DOHH2 (cell line): Measurements from ENCODE around the gene SEPHS1.
A peak's percentile ranks its signal among the peaks of the same experiment; 100 is the strongest.
"Not testable (repeated sequence)": the region's sequence is repeated elsewhere in the genome, so short reads cannot be mapped to it uniquely, and the experiment has no call there.

Experiments used
- H3F3A ChIP-seq: fragments of 200-600 bp; sonication (generic), shearing (Covaris generic); 2 replicates; pipeline ENCODE4 v1.6.0; 2016; ENCODE audit warnings: antibody characterized with exemption, mild to moderate bottlenecking; ENCODE audit not compliant: control insufficient read depth, insufficient read depth
- H3K27ac ChIP-seq: fragments of 200-600 bp; sonication (generic); 2 replicates; pipeline ENCODE4 v1.5.1; 2014; ENCODE audit warnings: low read depth, mild to moderate bottlenecking, low read length, moderate library complexity
- H3K27me3 ChIP-seq: fragments of 200-600 bp; sonication (generic); 2 replicates; pipeline ENCODE4 v1.6.1; 2014; ENCODE audit warnings: mild to moderate bottlenecking, low read length, mixed read lengths; ENCODE audit not compliant: control insufficient read depth
- H3K36me3 ChIP-seq: fragments of 200-600 bp; sonication (generic); 2 replicates; pipeline ENCODE4 v1.6.1; 2014; ENCODE audit warnings: mild to moderate bottlenecking, low read length, moderate library complexity, mixed read lengths; ENCODE audit not compliant: control insufficient read depth
- H3K4me1 ChIP-seq: fragments of 200-600 bp; sonication (generic); 2 replicates; pipeline ENCODE4 v1.6.1; 2014; ENCODE audit warnings: mild to moderate bottlenecking, low read length, mixed read lengths; ENCODE audit not compliant: control insufficient read depth
- H3K4me2 ChIP-seq: fragments of 200-600 bp; sonication (generic); 2 replicates; pipeline ENCODE4 v1.6.0; 2014; ENCODE audit warnings: mild to moderate bottlenecking, low read length, moderate library complexity
- H3K4me3 ChIP-seq: fragments of 200-600 bp; sonication (generic); 2 replicates; pipeline ENCODE4 v1.5.1; 2014; ENCODE audit warnings: mild to moderate bottlenecking, low read length, mixed read lengths
- H3K79me2 ChIP-seq: fragments of 200-600 bp; sonication (generic); 2 replicates; pipeline ENCODE4 v1.6.1; 2014; ENCODE audit warnings: mild to moderate bottlenecking, low read length, mixed read lengths; ENCODE audit not compliant: control insufficient read depth
- H3K9me2 ChIP-seq: fragments of 200-600 bp; sonication (generic); replicated peaks from 2 replicates; pipeline ENCODE4 v1.6.1; 2014; ENCODE audit warnings: mild to moderate bottlenecking, low read length, mixed read lengths; ENCODE audit not compliant: control insufficient read depth
- H3K9me3 ChIP-seq: fragments of 200-600 bp; sonication (generic); 2 replicates; pipeline ENCODE4 v1.6.1; 2014; ENCODE audit warnings: antibody characterized with exemption, low read length, mixed read lengths; ENCODE audit not compliant: control insufficient read depth, insufficient read depth
- H4K20me1 ChIP-seq: fragments of 200-600 bp; sonication (generic); 2 replicates; pipeline ENCODE4 v1.6.0; 2014; ENCODE audit warnings: low read depth, mild to moderate bottlenecking, antibody characterized with exemption, low read length, moderate library complexity; ENCODE audit not compliant: control insufficient read depth, insufficient read depth
- EZH2phosphoT487 ChIP-seq: fragments of 200-600 bp; sonication (generic); IDR thresholded peaks from 2 replicates; pipeline ENCODE4 v1.6.1; 2017; ENCODE audit warnings: borderline replicate concordance, mild to moderate bottlenecking, antibody characterized with exemption, low read length, moderate library complexity, mixed read lengths
- TF ChIP-seq, protein P1 (sequence below): fragments of 200-600 bp; sonication (generic); IDR thresholded peaks from one replicate; pipeline ENCODE4 v1.5.1; 2014; ENCODE audit warnings: antibody characterized with exemption, mild to moderate bottlenecking, low read depth, low read length; ENCODE audit not compliant: poor library complexity, severe bottlenecking

Gene SEPHS1

DNA sequence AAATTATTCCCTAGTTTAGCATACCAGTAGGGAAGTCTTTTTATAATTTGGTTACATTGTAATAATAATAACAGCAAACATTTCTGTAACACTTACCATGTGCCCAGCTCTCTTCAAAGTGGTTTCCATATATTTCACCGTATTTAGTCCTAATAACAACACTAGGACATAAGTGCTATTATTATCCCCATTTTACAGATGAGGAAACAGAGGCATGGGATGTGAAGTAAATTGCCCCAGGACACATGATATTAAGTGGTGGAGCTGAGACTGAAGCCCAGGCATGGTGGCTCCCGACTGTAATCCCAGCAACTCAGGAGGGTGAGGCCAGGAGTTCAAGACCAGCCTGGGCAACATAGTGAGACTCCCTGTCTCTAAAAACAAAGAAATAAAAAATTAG is 53.3 kb downstream of the SEPHS1 start:
- no peak overlapping the region for H3K4me3 ChIP-seq

DNA sequence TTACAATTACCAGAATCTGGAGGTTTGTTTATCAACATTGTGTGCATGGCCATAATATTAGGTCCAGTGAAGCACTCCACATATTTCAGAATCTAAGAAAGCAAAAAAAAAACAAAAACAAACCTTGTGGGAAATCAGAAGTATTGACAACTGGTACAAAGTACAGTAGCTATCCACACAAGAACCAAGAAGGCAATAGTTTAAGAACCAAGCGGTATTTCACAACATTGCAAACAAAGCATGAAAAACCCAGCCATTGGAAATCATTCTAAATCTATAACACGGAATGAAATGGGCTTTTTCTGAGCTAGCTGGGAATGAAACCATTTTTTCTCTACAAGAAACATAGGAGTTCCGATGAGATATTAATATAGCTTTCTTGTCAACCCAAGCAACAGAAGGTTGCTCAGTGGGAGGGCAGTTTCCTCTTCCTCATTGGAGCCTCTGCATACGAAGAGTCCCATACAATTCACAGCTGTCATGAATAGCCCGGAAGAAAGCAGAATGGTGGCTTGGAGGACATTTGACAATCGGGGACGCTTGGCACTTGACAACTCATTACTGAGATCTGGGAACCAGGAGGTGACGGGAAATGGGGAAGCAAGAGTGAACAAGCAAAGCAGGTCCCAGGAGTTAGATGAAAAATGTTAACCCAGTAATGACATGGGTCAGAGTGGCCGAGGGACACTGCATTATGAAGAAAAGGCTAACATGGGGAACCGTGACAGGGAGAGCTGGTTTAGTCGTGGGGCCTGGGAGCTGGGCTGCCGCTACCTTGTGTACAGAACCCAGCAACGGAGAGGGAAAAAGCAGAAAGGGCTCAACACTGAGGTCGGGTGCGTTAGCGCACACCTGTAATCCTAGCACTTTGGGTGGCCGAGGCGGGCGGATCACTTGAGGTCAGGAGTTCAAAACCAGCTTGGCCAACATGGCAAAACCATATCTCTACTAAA is 56.0 kb downstream of the SEPHS1 start:
- H3K79me2 ChIP-seq: no peaks in the 10 kb centered on the region
- H3K27ac ChIP-seq: no peak overlapping the region
- no peaks in the 10 kb centered on the region for H3K9me2 ChIP-seq
- peaks cover 28% of the 10 kb centered on the region for H3K4me1 ChIP-seq
- TF ChIP-seq EZH2phosphoT487: no peak
- TF ChIP-seq, protein P1, sequence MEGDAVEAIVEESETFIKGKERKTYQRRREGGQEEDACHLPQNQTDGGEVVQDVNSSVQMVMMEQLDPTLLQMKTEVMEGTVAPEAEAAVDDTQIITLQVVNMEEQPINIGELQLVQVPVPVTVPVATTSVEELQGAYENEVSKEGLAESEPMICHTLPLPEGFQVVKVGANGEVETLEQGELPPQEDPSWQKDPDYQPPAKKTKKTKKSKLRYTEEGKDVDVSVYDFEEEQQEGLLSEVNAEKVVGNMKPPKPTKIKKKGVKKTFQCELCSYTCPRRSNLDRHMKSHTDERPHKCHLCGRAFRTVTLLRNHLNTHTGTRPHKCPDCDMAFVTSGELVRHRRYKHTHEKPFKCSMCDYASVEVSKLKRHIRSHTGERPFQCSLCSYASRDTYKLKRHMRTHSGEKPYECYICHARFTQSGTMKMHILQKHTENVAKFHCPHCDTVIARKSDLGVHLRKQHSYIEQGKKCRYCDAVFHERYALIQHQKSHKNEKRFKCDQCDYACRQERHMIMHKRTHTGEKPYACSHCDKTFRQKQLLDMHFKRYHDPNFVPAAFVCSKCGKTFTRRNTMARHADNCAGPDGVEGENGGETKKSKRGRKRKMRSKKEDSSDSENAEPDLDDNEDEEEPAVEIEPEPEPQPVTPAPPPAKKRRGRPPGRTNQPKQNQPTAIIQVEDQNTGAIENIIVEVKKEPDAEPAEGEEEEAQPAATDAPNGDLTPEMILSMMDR: no peak
- no peaks in the 10 kb centered on the region for H4K20me1 ChIP-seq
- no peak overlapping the region for H3K4me2 ChIP-seq
- H3K4me3 ChIP-seq: no peak overlapping the region
- H3K9me3 ChIP-seq: no peaks in the 10 kb centered on the region
- H3K27me3 ChIP-seq: no peaks in the 10 kb centered on the region
- peaks cover 7% of the 10 kb centered on the region; the same call in 1 of the 2 replicates for H3K36me3 ChIP-seq
- 0 out of 2 replicates have a peak, but pooled peaks cover 2% of the 10 kb centered on the region for H3F3A ChIP-seq

More for the DNA sequence above, 53.3 kb downstream of the SEPHS1 start:
- Histone ChIP-seq H3K4me1 (peaks cover 10% of the 10 kb centered on the region), H3K79me2 (0 out of 2 replicates have a peak, but pooled peaks cover 3% of the 10 kb centered on the region), H3F3A (0 out of 2 replicates have a peak, but pooled peaks cover 8% of the 10 kb centered on the region), H3K9me2 (no peaks in the 10 kb centered on the region), H3K9me3 (no peaks in the 10 kb centered on the region), H3K36me3 (peaks cover 4% of the 10 kb centered on the region; the same call in 1 of the 2 replicates), H3K27me3 (no peaks in the 10 kb centered on the region), H3K27ac (no peak overlapping the region), H3K4me2 (no peak overlapping the region), H4K20me1 (no peaks in the 10 kb centered on the region)
- TF ChIP-seq, protein P1: no peak
- TF ChIP-seq EZH2phosphoT487: no peak

DNA sequence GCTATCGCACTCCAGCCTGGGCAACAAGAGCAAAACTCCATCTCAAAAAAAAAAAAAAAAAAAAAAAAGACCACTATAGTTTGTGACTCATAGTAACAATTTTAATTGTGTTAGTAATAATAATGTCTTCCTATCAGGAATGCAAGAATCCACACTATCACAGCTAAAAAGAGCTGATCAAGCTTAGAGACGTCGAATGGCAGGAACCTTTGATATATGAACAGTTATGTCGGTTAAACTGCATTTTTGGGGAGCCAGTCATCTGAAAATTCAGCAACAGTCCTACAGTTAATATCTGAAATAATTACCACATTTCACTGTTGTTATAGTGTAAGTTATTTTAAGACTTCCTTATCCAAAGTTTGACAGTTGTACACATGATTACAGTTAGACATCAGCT is 57.0 kb downstream of the SEPHS1 start:
- TF ChIP-seq EZH2phosphoT487: no peak
- Histone ChIP-seq H4K20me1 (no peaks in the 10 kb centered on the region), H3K4me2 (no peak overlapping the region), H3K79me2 (no peaks in the 10 kb centered on the region), H3K27me3 (no peaks in the 10 kb centered on the region), H3F3A (no peaks in the 10 kb centered on the region), H3K9me2 (no peaks in the 10 kb centered on the region), H3K36me3 (peaks cover 7% of the 10 kb centered on the region; the same call in 1 of the 2 replicates), H3K27ac (no peak overlapping the region), H3K4me3 (no peak overlapping the region), H3K4me1 (peaks cover 28% of the 10 kb centered on the region), H3K9me3 (no peaks in the 10 kb centered on the region)

DNA sequence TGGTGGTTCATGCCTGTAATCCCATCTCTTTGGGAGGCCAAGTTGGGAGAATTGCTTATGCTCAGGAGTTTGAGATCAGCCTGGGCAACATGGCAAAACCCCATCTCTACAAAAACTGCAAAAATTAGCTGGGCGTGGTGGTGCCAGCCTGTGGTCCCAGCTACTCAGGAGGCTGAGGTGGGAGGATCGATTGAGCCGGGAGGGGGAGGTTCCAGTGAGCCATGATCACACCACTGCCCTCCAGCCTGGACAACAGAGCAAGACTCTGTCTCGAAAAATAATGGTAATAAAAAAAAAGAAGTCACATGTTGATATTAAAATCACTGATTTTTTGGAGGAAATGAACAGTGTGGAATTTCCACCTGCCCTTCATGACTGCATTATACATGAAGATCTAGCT is 64.0 kb downstream of the SEPHS1 start:
- TF ChIP-seq, protein P1: no peak
- TF ChIP-seq EZH2phosphoT487: no peak
- H3K9me2 ChIP-seq: no peaks in the 10 kb centered on the region
- no peaks in the 10 kb centered on the region for H3F3A ChIP-seq
- no peaks in the 10 kb centered on the region for H3K79me2 ChIP-seq
- H3K4me1 ChIP-seq: peaks cover 30% of the 10 kb centered on the region
- H3K4me2 ChIP-seq: 0 out of 2 replicates have a peak overlapping the region, but pooled peaks have one; percentile 8
- H3K4me3 ChIP-seq: no peak overlapping the region
- H3K36me3 ChIP-seq: peaks cover 3% of the 10 kb centered on the region; the same call in 1 of the 2 replicates
- H3K27ac ChIP-seq: no peak overlapping the region
- H3K27me3 ChIP-seq: no peaks in the 10 kb centered on the region
- no peaks in the 10 kb centered on the region for H4K20me1 ChIP-seq
- H3K9me3 ChIP-seq: no peaks in the 10 kb centered on the region

DNA sequence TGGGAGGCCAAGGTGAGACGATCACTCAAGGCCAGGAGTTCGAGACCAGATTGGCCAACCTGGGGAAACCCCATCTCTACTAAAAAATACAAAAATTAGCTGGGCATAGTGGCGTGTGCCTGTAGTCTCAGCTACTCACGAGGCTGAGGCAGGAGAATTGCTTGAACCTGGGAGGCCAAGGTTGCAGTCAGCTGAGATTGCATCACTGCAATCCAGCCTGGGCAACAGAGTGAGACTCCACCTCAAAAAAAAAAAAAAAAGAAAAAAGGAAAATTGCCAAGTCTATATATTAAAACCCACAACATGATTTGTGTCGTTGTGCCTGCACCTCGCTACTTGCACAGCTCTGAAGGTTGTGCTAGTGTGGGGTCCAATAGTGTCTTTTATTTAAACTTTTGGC is 65.7 kb downstream of the SEPHS1 start:
- not testable (repeated sequence) for H3F3A ChIP-seq, H3K4me2 ChIP-seq, H3K36me3 ChIP-seq, H3K27me3 ChIP-seq, H3K9me3 ChIP-seq, H3K9me2 ChIP-seq, H3K27ac ChIP-seq, H4K20me1 ChIP-seq, H3K4me3 ChIP-seq, H3K79me2 ChIP-seq
- H3K4me1 ChIP-seq: peaks cover 13% of the 10 kb centered on the region
